ENCODE measurements around the gene MPPED2.

- TF ChIP-seq CTCF (IDR thresholded peaks at IDR 0.05; ENCODE audit: low read depth, low read length), result no peak
- TF ChIP-seq EZH2phosphoT487 (IDR thresholded peaks at IDR 0.05; ENCODE audit: low read depth), result no peak
Observed at GRCh38 chr11:30610628-30611027, 24.5 kb upstream of the MPPED2 start.

Measured in OCI-LY3 (cell line).